ENCODE results near the gene ZNF493.

DNA sequence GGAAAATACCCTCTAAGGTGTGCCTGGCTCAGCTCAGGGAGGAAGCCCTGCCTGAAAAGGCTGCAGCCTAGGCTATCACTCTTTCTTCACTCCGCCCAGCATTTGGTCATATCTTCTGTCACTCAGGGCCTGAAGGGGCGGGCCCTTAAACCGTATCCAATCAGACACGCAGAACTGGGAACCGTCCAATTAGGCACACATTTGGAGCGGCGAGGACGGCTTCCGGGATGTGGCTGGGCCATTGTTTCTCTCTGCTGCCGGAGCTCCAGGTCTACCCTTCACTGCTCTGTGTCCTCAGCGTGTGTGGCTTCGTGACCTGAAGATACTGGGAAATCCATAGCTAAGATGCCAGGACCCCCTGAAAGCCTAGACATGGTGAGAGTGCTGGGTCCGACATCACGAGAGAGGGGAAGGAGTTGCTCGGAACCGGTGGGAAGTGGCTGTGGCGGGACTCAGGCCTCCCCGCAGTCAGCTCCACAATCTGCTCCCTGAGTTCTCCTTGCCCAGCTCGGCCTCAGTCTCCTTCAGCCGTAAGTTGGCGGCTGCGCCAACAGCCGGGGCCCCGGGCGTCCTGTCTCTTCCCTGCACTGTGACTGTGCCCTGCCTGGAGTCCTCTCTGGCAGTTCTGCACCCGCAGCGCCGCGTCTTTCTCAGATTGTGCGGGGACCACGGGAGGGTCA is at the start of gene ZNF493:
- TF ChIP-seq, protein P1, sequence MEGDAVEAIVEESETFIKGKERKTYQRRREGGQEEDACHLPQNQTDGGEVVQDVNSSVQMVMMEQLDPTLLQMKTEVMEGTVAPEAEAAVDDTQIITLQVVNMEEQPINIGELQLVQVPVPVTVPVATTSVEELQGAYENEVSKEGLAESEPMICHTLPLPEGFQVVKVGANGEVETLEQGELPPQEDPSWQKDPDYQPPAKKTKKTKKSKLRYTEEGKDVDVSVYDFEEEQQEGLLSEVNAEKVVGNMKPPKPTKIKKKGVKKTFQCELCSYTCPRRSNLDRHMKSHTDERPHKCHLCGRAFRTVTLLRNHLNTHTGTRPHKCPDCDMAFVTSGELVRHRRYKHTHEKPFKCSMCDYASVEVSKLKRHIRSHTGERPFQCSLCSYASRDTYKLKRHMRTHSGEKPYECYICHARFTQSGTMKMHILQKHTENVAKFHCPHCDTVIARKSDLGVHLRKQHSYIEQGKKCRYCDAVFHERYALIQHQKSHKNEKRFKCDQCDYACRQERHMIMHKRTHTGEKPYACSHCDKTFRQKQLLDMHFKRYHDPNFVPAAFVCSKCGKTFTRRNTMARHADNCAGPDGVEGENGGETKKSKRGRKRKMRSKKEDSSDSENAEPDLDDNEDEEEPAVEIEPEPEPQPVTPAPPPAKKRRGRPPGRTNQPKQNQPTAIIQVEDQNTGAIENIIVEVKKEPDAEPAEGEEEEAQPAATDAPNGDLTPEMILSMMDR (IDR thresholded peaks at IDR 0.05; ENCODE audit: low read length): no peak
- no peak for TF ChIP-seq EZH2 (IDR thresholded peaks at IDR 0.05; ENCODE audit: borderline replicate concordance, low read length)

All from OCI-LY1 (cell line).